NCI-H187 treated with DMSO at 0.1 percent for 48 hours (cell line): ENCODE results near the gene STAG2.
A peak's percentile ranks its signal among the peaks of the same experiment; 100 is the strongest.

Experiments used
- DNase-seq: peaks from one replicate; lab custom pipeline; 2025; lab: John Stamatoyannopoulos, UW

Gene STAG2

DNA sequence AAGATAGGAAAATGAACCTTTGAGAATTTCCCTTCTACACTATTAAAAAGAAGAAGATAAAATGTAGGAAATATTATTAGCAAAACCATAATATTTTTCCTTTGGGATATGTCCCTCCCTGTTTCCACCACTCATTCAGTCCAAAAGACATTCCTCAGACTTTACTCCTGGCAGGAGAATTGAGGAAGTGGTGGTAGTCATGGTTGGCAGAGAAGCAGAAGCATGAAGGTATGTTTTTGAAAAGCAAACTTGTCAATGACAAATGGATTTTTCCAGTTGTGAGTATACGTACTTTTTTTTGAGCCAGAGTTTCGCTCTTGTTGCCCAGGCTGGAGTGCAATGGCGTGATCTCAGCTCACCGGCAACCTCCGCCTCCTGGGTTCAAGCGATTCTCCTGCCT is 13.7 kb downstream of the STAG2 start:
- no peak for DNase-seq

DNA sequence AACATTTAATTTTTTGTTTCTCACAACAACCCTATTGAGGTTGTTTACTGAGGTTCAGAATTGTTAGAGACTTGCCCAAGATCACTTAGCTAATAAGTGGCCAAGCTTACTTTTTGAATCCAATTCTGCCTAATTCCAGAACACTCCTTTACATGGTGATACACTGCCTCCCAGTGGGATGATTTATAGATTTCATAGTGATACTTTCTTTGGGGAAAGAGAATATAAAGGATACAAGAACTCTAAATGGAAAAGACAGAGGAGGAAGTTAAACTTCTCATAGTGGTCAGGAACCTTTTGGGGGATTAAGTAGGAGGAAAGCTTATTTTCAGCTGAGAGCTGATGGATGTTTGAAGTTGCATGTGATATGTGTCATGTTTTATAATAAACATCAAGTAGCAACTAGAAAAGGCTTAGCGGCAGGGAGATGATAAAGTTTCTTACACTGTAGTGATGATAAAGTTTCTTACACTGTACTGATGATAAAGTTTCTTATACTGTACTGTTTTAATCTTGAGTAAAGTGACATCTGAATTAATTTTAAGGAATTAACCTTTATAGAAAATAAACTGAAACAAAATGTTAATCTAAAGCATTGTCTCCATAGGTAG is 15.3 kb downstream of the STAG2 start:
- no peak for DNase-seq

DNA sequence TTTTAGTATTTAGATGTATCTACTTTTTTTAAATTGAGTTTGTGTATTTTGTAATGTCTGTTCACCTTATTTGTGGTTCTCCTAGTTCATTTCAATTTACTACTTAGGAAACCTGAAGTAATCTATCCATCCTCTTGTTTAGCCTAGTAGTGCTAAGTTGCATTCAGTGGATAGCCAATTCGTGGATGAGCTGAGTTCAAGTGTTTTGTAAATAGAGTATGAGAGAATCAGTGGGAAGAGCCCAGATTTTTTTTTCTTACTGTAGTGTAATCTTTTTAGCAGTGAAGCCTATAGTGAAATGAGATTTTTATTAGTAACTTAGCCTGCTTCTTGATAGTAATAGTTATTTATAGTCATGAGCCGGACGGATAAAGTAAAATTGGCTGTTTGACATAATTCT is 21.7 kb downstream of the STAG2 start:
- peak; percentile 60 for DNase-seq

DNA sequence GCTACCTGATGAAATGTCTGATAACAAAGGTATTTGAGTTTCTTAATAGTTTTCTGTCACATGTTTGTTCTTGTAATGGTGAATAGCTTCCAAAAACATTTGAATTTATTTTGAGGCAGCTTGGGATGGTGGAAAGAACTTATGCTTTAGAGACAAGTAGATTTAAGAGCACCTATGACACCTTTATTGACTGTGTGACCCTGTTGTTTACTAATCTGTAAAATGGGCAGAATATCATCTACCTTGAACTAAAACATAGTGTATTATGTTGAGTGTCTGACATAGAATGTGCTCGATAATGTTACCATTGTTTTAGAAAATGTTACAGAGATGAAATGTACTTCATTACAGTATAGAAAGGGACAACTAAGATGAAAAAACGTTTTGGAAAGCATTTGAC is 24.9 kb downstream of the STAG2 start:
- no peak for DNase-seq

DNA sequence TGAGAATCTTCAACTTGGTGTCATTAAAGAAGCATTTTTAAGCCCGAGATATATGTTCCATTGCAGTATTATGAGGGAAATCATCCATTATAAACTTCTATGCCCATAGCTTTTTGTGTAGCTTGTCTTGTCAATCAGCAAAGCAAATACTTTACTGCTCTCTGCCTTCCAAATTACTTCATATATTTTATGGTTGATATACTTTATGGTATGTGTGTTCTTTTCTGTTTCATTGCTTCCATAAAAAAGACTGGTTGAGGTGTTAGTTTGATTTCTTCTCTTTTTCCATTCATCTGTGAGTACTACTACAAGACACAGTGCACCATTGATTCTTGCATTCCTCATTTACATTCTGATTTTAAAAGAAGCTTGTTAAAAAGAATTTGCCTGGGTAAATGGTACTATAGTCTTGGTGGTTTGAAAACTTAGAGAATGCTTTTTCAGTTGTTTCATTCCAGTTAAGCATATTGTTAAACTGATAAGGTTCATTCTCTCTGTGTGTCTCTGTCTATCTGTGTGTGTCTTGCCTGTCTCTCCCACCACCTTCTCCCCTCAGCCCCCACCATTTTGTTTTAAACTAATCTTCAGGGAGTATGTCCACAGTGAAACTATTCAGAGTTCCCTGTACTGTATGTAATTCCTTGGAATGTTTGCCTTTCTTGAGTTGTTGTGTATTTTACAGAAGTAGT is 27.1 kb downstream of the STAG2 start:
- no peak for DNase-seq

DNA sequence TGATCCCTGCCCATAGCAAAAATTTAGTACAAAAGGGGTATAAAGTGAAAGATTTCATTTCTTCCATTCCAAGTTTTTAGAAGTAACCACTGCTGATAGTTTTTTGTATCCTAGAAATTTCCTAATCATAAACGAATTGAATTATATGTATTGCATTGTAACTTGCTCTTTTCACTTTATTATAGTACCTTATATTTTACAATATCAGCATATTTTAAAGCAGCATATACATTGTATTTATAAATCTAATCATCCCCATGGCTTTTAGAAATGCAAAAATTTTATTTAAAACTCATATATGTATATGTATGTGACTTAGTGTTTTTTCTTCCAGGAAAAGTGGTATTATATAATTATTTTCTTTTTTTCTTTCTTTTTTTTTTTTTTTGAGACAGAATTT is 27.7 kb downstream of the STAG2 start:
- DNase-seq, result no peak

DNA sequence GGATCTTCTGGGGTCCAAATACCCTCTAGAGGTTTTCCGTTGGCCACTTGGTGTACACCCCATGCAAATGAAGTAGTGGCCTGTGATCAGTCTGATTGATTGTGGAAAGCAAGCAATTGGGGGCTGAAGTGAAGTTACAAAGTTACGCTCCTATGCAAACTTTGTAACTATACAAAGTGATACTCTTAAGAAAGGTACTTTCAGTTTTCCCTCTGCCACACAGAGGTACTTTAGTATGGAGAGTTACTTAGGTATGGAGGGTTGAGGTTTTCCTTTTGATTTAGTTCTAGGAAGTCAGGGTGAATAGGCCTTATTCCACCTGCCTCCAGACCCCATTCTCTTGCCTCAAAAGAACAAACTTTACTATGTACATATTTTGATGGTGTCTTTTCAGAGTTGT is 28.7 kb downstream of the STAG2 start:
- DNase-seq, result no peak

DNA sequence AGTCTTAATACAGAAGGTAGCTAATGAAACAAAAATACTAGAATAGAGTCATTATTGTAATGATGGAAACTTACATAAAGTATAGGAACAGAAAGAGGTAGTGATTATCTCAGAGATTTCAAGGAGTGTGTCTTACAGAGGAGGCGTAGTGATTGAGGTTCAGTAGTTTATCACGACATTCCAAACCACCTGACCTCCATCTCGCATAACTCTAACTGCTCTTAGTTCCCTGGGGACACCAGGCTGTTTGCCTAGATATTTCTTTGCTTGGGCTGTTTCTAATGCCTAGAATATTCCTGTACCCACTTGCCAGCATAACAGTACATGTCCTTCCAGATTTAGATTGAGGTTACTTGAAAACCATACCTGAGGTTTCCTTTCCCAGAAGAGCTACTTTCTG is 29.1 kb downstream of the STAG2 start:
- DNase-seq, result no peak

DNA sequence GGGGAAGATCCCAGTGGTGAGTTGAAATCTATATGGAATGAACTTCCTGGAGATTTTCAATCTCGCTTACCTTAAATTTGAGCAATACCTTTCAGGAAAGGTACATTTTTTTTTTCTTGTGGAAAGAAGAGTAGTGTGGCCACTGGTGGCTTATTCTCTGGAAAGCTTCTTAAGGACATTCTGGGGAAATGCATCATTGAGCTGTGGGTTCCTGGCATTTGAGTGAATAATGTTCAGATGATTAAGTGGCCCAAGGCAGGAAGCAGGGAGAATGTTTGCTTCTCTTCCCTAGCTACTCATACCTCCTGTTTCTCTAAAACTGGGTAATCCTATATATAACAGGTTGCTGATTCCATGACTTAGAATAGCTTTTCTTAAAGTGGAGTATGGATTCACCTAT is 31.8 kb downstream of the STAG2 start:
- no peak for DNase-seq

DNA sequence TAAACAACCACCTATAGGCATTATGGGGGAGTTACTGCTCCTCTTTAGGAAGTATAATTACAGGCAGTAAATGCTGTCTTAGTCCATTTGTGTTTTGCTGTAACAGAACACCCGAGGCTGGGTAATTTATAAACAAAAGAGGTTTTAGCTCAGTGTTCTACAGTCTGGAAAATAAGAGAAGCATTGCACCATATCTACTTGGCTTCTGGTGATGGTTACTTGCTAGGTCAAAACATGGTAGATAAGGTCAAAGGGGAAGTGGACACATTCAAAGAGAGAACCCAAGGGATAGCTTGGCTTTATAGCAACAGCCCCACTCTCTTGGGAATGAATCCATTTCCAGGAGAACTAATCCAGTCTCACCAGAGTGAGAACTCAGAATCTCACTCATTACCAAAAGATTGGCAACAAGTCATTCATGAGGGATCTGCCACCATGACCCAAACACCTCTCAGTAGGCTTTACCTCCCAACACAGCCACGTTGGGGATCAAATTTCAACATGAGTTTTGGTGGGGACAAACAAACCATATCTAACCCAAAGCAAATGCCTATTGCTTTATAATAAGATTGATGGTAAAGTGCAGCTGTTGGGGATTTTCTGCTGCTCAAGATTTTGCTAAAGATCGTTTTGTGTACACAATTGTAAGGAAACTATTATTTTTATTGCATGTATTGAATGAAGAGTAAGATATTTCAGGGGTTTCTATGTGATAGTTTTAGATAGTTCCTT is 32.6 kb downstream of the STAG2 start:
- DNase-seq, result no peak

DNA sequence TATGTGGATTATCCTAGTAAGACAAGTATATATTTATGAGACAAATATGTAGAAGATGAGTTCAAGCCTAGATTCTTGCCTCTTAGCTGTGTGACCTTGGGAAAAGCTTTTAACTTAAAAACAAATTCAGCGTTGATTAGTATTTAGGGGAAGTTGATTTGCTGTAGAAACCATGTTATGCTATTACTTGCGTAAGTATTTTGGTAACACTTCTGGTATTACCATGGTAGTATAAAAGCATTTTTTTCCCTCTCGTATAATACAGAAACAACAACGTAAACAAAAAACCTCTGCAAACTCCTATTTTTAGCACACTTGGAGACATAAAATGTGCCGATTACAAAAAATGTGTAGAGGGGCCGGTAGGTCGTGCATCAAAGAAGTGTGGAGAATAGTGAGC is 33.2 kb downstream of the STAG2 start:
- no peak for DNase-seq

DNA sequence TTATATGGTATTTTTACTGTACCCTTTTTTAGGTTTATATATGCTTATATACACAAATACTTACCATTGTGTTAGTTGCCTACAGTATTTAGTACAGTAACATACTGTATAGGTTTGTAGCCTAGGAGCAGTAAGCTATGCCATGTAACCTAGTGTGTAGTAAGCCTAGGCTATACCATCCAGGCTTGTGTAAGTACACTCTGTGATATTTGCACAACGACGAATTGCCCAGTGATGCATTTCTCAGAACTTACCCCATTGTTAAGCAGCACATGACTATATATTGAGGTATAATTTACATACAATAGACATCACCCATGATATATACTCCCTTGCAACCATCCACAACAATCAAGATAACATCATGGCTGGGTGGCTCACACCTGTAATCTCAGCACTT is 40.1 kb downstream of the STAG2 start:
- no peak for DNase-seq

DNA sequence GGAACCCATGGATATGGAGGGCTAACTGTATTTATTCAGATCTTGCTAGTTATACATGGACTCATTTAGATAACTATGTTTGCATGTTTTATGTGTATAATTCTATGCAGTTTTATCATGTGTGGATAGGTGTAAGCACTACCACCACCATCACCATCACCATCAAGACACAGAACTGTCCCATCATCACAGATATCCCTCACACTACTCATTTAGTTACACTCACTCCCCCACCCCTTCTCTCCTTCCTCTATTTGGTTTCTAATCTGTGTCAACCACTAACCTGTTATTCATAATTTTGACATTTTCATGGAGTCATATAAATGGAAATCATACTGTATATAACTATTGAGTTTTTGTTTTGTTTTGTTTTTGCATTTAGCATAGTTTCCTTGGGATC is 43.7 kb downstream of the STAG2 start:
- DNase-seq, result no peak

DNA sequence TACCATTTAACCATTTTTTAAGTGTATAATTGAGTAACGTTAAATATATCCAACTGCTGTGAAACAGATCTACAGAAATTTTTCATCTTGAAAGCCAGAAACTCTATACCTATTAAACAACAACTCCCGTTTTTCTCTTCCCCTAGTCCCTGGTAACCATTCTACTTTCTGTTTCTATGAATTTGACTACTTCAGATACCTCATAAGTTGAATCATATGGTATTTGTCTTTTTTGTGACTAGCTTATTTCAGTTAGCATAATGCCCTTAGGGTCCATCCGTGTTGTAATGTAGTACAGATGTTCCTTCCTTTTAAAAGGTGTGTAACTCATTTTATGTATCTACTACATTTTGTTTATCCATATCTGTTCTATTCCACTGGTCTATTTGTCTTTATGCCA is 48.7 kb downstream of the STAG2 start:
- DNase-seq, result no peak

DNA sequence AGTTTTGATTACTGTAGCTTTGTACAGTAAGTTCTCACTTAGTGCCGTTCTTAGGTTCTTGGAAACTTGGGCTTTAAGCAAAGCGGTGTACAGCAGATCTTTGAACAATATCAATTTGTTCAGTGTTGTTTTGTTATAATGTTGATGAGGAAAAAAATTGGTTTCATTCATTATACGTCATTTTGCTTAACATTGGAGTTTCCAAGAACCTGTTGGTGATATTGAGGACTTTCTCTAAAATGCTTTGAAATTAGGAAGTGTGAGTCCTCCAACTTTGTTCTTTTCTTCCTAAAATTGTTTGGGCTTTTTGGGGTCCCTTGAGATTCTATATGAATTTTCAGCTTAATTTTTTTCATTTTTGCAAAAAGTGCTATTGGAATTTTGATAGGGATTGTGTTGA is 49.1 kb downstream of the STAG2 start:
- no peak for DNase-seq

DNA sequence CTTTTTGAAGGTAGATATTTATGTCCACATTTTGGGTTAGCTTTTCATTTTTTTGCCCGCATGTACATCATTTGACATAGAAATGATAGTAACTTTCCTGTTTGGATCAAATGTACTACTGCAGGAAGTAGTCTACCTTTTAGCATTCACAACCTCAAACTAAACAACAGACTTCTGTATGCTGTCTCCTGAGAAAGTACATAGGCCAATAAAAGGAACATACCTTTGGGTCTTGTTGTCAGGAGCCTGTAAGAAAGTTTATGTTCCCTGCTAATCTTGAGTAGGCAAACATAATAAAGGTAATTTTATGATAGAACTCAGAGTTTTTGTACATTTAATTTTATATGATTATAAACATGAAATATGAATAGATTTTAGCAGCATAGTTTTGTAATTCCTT is 54.2 kb downstream of the STAG2 start:
- DNase-seq, result no peak

DNA sequence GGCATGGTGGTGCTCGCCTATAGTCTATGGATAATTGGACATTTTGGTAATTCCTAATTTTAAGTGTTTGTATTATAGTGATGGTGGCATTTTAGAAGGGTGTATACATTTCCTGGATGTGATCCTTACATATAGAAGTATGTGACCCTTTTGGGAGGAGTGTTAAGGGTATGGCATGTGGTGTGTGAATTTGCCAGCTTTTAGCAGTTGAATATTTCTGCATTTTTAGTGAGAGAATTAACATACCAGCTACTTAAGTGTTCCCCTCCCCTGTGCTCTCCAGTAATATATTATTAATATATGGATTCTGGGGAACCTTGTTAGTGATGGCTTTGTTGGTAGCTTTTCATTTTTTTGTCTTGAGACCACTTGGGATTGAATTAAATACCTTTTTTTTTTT is 55.3 kb downstream of the STAG2 start:
- DNase-seq, result no peak

DNA sequence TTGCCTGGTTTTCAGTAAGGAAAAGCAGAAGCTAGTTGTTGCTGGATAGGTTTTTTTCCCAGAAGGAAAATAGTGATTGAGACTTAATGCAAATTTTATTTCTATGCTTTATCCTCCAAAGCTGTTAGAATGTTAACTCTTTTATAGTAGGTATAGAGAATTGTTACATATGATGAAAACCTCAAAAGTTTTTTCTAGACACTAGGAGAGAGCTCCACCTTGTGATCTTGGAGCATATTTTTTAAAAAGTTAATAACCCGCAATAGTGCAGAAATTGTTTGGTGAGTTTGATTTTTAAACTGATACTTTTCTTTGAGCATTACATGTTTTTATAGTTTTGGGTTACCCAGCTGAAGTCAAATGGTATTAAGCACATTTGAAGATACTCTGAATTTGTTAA is 56.5 kb downstream of the STAG2 start:
- DNase-seq, result no peak

DNA sequence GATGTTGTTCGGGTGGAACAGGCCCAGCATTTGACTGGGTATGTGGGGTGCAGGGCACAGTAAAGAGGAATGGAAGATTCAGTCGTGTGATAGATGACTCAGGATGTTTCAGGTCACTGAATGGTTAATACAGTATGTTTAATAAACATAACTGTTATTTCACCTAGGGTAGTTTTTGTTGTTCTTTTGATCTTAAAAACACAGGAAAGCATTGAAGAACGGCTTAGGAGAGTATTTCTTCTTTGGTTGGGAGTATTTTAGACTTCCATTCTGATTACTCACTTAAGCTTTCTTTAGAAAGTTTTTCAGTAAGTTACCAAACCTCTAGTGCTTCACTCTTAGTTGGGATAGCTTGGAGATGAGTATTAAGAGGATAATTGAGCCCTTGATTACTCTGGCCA is 62.3 kb downstream of the STAG2 start:
- DNase-seq, result no peak

DNA sequence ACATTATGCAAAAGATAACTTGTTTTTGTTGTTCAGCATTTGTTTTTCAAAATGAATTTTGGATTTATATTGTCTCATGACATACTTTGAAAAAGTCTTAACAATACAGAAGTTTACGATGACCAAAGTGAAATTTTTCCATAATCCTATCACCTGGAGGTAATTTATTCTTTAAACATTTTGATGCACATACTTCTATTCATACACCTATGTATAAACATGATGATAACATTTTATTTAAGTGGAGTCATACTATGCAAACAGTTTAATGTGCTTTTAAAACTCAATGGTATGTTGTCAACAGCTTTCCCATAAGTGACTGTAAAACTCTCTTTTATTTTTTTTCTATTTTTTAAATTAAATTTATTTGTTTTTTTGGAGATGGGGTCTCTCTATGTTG is 65.0 kb downstream of the STAG2 start:
- no peak for DNase-seq

DNA sequence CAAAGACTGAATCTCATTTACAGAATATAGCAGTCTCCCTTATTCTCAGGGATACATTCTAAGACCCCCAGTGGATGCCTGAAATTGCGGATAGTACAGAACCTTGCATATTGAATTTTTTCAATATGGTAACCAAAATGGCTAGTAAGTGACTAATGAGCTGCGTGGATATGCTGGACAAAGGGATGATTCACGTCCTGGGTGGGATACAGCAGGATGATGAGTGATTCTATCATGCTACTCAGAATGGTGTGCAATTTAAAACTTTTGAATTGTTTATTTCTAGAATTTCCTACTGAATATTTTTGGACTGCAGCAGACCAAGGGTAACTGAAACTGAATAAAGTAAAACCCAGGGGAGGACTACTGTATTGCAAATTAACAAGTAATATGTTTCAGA is 66.7 kb downstream of the STAG2 start:
- DNase-seq, result no peak

DNA sequence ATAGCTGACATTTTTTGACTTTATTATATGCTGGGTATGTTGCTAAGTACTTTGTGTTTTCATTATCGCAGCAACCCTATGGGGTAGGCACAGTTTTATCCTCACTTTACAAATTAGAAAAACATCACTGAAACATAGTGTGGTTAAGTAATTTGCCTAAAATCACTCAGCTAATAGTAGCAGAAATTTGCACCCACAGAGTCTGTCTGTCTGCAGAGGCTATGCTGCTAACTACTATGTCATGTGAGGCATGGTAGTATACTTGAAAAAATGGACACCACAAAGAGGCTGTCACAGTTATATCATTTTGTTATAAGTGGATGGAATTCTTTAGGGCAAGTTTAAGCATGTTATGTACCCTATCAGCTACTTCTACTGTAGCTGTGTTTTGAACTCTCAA is 69.0 kb downstream of the STAG2 start:
- no peak for DNase-seq

DNA sequence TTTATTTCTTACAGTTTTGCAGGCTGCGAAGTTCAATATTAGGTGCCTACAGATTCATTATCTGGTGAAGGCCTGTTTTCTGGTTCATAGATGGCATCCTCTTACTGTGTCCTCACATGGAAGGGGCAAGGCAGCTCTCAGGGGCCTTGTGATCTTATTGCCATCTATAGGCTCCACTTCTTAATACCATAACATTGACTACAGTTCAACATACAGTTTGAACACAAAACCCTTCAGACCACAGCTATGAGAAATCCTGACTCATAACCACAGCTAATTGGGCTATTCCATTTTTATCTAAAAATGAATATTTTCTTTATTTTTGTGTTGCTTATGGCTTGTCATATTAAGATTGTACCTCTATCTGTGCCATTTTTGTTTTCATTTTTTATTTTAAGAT is 72.3 kb downstream of the STAG2 start:
- DNase-seq, result no peak

DNA sequence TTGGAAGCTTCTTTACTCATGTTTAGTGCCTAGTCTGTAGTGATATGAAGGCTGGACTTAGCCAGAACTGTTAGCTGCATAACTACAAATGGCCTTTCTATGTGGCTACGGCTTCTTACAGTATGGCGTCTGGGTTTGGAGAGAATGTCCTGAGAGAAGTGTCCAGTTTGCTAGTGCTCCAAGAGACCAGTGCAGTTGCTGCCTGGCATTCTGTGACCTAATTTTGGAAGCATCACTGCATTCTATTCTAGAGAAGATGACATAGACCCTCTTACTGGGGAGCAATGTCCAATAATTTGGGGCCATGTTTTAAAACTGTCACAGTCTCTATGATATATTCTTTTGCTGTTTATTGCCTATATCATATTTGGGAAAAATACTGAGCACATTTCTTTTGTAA is 74.2 kb downstream of the STAG2 start:
- no peak for DNase-seq
